HAP-1 (cell line): Measurements from ENCODE around the gene SETDB1.
"Not testable (repeated sequence)": the region's sequence is repeated elsewhere in the genome, so short reads cannot be mapped to it uniquely, and the experiment has no call there.

Source experiments
- DNase-seq, 2 experiments: peaks; one replicate each; pipeline ENCODE4 v3.0.0-alpha.2; 2016 to 2020; ENCODE audit warnings: low spot score in 2 of 2
- H3K27me3 ChIP-seq: fragments of 250-450 bp; sonication (Bioruptor Pico); 2 replicates; pipeline ENCODE4 v1.5.1; 2020; ENCODE audit warnings: low read depth, mild to moderate bottlenecking, moderate library complexity
- H3K36me3 ChIP-seq: fragments of 250-450 bp; sonication (Bioruptor Pico); replicated peaks from 2 replicates; pipeline ENCODE4 v1.5.1; 2020; ENCODE audit warnings: mild to moderate bottlenecking
- H3K4me1 ChIP-seq: fragments of 250-450 bp; sonication (Bioruptor Pico); 2 replicates; pipeline ENCODE4 v1.5.1; 2020; ENCODE audit warnings: mild to moderate bottlenecking
- H3K4me3 ChIP-seq: fragments of 250-450 bp; sonication (Bioruptor Pico); 2 replicates; pipeline ENCODE4 v1.5.1; 2020; ENCODE audit warnings: mild to moderate bottlenecking, moderate library complexity
- H3K9me3 ChIP-seq: fragments of 250-450 bp; sonication (Bioruptor Pico); 2 replicates; pipeline ENCODE4 v1.5.1; 2020; ENCODE audit warnings: mild to moderate bottlenecking, moderate library complexity
- in situ Hi-C: fragments of 300-500 bp; cut with MboI; formaldehyde crosslinking; loops from 3 replicates; pipeline ENCODE4 v1.14.3; 2020; ENCODE audit warnings: low sequenced_read_pairs, inconsistent platforms, mixed read lengths

Gene SETDB1

GRCh38 chr1:150906813-150907212 is 19.4 kb upstream of the SETDB1 start:
- in situ Hi-C loops, result no loop called here

GRCh38 chr1:150909585-150910180 is 16.5 kb upstream of the SETDB1 start:
- DNase-seq, result no peak
- Histone ChIP-seq H3K4me1 (peaks cover 5% of the 10 kb centered on the region), H3K4me3 (no peak overlapping the region), H3K27me3 (no peaks in the 10 kb centered on the region), H3K36me3 (no peaks in the 10 kb centered on the region), H3K9me3 (peaks cover 3% of the 10 kb centered on the region)
- in situ Hi-C loops, result no loop called here

More at GRCh38 chr1:150906813-150907212, 19.4 kb upstream of the SETDB1 start:
- peaks cover 5% of the 10 kb centered on the region for H3K4me1 ChIP-seq
- H3K27me3 ChIP-seq, result no peaks in the 10 kb centered on the region
- H3K36me3 ChIP-seq, result no peaks in the 10 kb centered on the region
- no peak for DNase-seq
- peaks cover 3% of the 10 kb centered on the region for H3K9me3 ChIP-seq
- no peak overlapping the region for H3K4me3 ChIP-seq

GRCh38 chr1:150912623-150913022 is 13.5 kb upstream of the SETDB1 start:
- H3K9me3 ChIP-seq, result peaks cover 3% of the 10 kb centered on the region
- in situ Hi-C loops, result no loop called here
- no peak overlapping the region for H3K4me3 ChIP-seq

GRCh38 chr1:150917387-150917786 is 8.8 kb upstream of the SETDB1 start:
- in situ Hi-C loops, result no loop called here
- Histone ChIP-seq H3K9me3 (no peaks in the 10 kb centered on the region), H3K27me3 (no peaks in the 10 kb centered on the region), H3K4me3 (no peak overlapping the region), H3K4me1 (no peaks in the 10 kb centered on the region), H3K36me3 (no peaks in the 10 kb centered on the region)
- no peak for DNase-seq

More at GRCh38 chr1:150912623-150913022, 13.5 kb upstream of the SETDB1 start:
- Histone ChIP-seq H3K36me3 (no peaks in the 10 kb centered on the region), H3K27me3 (no peaks in the 10 kb centered on the region), H3K4me1 (no peaks in the 10 kb centered on the region)
- DNase-seq, result no peak

- Histone ChIP-seq H3K36me3 (peaks cover 3% of the 10 kb centered on the region; the same call in 1 of the 2 replicates), H3K27me3 (no peaks in the 10 kb centered on the region), H3K9me3 (no peaks in the 10 kb centered on the region), H3K4me1 (peaks cover 4% of the 10 kb centered on the region), H3K4me3 (no peak overlapping the region)
- DNase-seq, result peak; percentile 77 to 85
- in situ Hi-C loops, result no loop called here
Observed at GRCh38 chr1:150922519-150922975, 3.6 kb upstream of the SETDB1 start.

- H3K4me1 ChIP-seq, result peaks cover 4% of the 10 kb centered on the region
- no peaks in the 10 kb centered on the region for H3K9me3 ChIP-seq
- no peaks in the 10 kb centered on the region for H3K27me3 ChIP-seq
- H3K36me3 ChIP-seq, result peaks cover 29% of the 10 kb centered on the region
- H3K4me3 ChIP-seq, result no peak overlapping the region
- no peak for DNase-seq
- in situ Hi-C loops, result no loop called here
Observed at GRCh38 chr1:150925080-150925479, 1.1 kb upstream of the SETDB1 start.

GRCh38 chr1:150927624-150928023 is 1.5 kb downstream of the SETDB1 start:
- Histone ChIP-seq H3K9me3 (no peaks in the 10 kb centered on the region), H3K4me1 (peaks cover 4% of the 10 kb centered on the region), H3K36me3 (peaks cover 50% of the 10 kb centered on the region), H3K4me3 (no peak overlapping the region; the same call in 1 of the 2 replicates), H3K27me3 (no peaks in the 10 kb centered on the region)
- in situ Hi-C loops, result no loop called here
- DNase-seq, result no peak

GRCh38 chr1:150928286-150928685 is 2.1 kb downstream of the SETDB1 start:
- Histone ChIP-seq H3K36me3 (peaks cover 52% of the 10 kb centered on the region), H3K27me3 (no peaks in the 10 kb centered on the region), H3K4me1 (peaks cover 4% of the 10 kb centered on the region), H3K4me3 (no peak overlapping the region), H3K9me3 (no peaks in the 10 kb centered on the region)
- in situ Hi-C loops, result no loop called here
- DNase-seq, result no peak

GRCh38 chr1:150928775-150929174 is 2.6 kb downstream of the SETDB1 start:
- peaks cover 52% of the 10 kb centered on the region for H3K36me3 ChIP-seq
- H3K9me3 ChIP-seq, DNase-seq, in situ Hi-C loops, H3K27me3 ChIP-seq, H3K4me3 ChIP-seq, H3K4me1 ChIP-seq: not testable (repeated sequence)

- no peak for DNase-seq
- peaks cover 63% of the 10 kb centered on the region for H3K36me3 ChIP-seq
- H3K4me1 ChIP-seq, result no peaks in the 10 kb centered on the region; the same call in 1 of the 2 replicates
- no peaks in the 10 kb centered on the region for H3K27me3 ChIP-seq
- H3K4me3 ChIP-seq, result no peak overlapping the region
- H3K9me3 ChIP-seq, result no peaks in the 10 kb centered on the region
- in situ Hi-C loops, result no loop called here
Observed at GRCh38 chr1:150931773-150932172, 5.6 kb downstream of the SETDB1 start.

- Histone ChIP-seq H3K4me1 (no peaks in the 10 kb centered on the region), H3K4me3 (no peak overlapping the region), H3K27me3 (no peaks in the 10 kb centered on the region), H3K9me3 (no peaks in the 10 kb centered on the region), H3K36me3 (peaks cover 83% of the 10 kb centered on the region)
- no peak for DNase-seq
- in situ Hi-C loops, result no loop called here
Observed at GRCh38 chr1:150944856-150945255, 18.7 kb downstream of the SETDB1 start.

- no peak for DNase-seq
- peaks cover 69% of the 10 kb centered on the region for H3K36me3 ChIP-seq
- no peaks in the 10 kb centered on the region for H3K4me1 ChIP-seq
- H3K4me3 ChIP-seq, result no peak overlapping the region
- in situ Hi-C loops, result no loop called here
- no peaks in the 10 kb centered on the region for H3K27me3 ChIP-seq
- no peaks in the 10 kb centered on the region for H3K9me3 ChIP-seq
Observed at GRCh38 chr1:150954708-150955107, 28.5 kb downstream of the SETDB1 start.

GRCh38 chr1:150955280-150955679 is 29.1 kb downstream of the SETDB1 start:
- Histone ChIP-seq H3K9me3 (no peaks in the 10 kb centered on the region), H3K4me3 (no peak overlapping the region), H3K27me3 (no peaks in the 10 kb centered on the region), H3K36me3 (peaks cover 70% of the 10 kb centered on the region), H3K4me1 (no peaks in the 10 kb centered on the region)
- in situ Hi-C loops, result no loop called here
- DNase-seq, result no peak

GRCh38 chr1:150957666-150958065 is 31.5 kb downstream of the SETDB1 start:
- Histone ChIP-seq H3K4me3 (no peak overlapping the region), H3K27me3 (no peaks in the 10 kb centered on the region), H3K36me3 (peaks cover 67% of the 10 kb centered on the region), H3K4me1 (no peaks in the 10 kb centered on the region), H3K9me3 (no peaks in the 10 kb centered on the region)
- in situ Hi-C loops, result no loop called here
- no peak for DNase-seq

- Histone ChIP-seq H3K9me3 (no peaks in the 10 kb centered on the region), H3K4me1 (no peaks in the 10 kb centered on the region), H3K27me3 (no peaks in the 10 kb centered on the region), H3K36me3 (peaks cover 75% of the 10 kb centered on the region), H3K4me3 (no peak overlapping the region)
- in situ Hi-C loops, result no loop called here
- DNase-seq, result no peak
Observed at GRCh38 chr1:150960646-150961045, 34.5 kb downstream of the SETDB1 start.
